Measurements from ENCODE around the gene INHBA.

INHBA gene

DNA sequence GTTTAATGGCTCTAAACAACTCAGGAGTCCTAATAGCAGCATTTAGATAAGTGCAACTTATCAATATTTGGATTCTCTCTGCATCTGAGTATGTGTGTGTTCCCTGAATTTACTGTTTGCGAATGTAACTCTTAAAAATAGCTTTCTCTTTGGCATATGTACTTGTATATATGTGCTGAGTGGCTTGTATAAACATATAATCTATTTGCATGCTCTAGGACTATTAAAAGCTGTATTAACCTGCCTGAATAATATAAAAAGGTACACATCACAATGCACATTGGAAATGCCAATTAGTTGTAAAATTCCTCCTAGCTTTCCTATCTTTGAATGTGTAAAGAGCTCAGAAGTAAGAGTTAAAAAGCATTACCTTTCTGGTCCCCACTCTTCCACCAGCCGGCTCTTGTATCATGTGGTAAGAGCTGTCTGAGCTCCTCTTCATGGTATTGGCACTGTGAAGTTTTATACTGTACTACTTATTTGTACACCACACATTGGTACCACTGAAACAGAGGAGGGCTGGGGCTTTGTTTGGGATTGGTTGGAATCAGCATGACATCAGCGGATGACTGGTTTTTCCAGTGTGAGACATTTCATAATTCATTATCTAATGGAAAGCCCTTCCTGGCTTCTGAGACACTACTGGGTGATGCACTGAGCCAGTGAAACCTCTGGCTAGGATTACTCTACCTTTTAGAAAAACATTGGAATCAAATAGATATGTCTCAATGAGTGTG, at the start of gene INHBA:
INHBA (minus strand) TSS at position 456 of the 737 bp plus-strand sequence. CDS start 2,716 bp downstream, outside the sequence.
- DNase-seq, result no peak

- no peak for DNase-seq
Measured at GRCh38 chr7:41752615-41753014, 49.7 kb upstream of the INHBA start.

DNA sequence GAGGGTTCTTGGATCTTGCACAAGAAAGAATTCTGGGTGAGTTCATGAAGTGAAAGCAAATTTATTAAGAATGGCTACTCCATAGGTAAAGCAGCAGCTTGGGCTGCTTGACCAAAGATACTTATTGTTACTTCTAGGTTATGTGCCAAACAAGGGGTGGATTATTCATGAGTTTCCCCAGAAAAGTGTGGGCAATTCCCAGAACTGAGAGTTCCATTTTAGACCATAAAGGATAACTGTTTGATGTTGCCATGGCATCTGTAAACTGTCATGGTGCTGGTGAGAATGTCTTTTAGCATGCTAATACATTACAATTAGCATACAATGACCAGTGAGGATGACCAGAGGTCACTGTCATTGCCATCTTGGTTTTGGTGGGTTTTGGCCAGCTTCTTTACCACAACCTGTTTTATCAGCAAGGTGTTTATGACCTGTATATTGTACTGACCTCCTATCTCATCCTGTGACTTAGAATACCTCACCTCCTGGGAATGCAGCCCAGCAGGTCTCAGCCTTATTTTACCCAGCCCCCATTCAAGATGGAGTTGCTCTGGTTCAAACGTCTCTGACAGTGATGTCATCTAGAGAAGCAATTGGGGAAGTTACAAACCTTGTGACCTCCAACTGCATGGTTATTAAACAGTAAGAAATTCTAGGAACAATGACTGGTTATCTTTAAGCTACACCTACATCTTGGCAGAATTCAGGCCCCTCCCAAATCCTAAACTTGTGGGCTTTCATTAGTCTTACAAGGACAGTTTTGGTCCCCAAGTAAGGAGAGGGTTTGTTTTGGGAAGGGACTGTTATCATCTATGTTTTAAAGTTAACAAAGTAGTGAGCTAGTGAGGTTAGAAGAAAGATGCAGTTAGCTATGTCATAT, 48.0 kb upstream of the INHBA start:
- no peak for DNase-seq

DNA sequence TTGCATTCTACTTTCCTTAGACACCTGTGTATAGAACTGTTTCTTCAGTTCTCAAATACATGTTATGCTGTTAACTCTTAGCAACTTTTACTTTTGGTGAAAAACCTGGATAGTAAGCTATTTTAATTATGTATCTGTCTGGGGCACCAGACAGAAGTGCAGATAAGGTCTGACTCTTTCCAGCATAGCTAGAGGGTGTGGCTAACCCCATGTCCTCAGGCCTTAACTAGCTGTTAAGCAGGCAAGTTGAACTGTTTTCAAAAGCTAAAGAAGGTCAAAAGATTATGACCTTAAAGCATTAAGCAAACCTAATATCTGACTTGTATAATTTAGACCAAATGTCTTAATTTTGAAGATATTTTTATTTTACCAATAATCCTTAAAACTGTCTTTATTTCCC, 45.1 kb upstream of the INHBA start:
- DNase-seq, result no peak

DNA sequence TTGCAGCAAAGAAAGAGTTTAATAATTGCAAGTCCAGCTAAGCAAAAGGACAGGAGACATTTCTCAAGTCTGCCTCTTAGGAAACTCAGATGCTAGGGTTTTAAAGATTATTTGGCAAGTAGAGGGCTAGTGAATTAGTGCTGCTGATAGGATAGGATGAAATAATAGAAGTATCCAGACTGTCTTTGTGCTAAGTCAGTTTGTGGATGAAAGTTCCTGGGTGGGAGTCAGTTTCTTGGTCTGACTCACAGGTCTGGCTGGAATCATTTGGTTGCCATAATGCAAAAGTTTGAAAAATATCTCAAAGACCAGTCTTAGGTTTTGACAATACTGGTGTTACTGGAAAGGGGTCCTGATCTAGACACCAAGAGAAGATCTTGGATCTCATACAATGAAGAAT, 42.6 kb upstream of the INHBA start:
- DNase-seq, result no peak

DNA sequence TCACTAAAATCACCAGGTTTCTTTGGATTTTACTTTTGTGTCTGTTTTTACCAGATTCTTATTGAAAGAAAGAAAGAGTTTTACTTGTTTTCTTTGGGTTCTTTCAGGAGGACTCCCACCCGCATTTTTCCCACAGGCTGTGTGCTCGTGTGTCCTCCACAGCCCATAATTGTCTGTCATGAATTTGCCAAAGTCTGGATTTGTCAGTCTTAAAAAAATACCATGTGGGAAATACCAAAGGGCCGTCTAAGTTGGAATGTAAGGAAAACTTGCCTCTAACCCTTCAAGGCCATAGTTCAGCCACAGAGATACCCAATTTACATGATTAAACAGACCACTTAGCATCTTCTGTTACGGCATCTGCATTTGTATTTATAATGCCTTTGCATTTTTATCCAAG, 41.3 kb upstream of the INHBA start:
- no peak for DNase-seq

- DNase-seq, result no peak
Measured at GRCh38 chr7:41742401-41743020, 39.6 kb upstream of the INHBA start.

DNA sequence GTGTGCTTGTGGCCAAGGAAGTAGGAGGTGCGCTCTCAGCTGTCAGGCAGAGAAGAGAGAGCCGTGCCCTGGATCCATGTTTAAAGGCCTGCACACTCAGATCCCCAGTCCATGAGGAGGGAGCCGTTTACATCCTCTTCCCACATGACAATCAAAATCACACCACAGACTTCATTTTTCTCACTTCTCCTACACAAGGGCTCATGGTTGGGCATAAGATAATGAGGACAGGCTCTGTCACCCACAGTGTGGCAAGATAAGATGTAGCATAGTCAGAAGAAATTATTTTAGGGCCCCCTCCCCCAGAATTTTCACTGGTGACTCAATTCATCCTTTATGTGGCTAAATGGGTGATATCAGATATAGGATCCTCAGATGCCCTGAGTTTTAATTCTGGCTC, 35.9 kb upstream of the INHBA start:
- DNase-seq, result no peak

DNA sequence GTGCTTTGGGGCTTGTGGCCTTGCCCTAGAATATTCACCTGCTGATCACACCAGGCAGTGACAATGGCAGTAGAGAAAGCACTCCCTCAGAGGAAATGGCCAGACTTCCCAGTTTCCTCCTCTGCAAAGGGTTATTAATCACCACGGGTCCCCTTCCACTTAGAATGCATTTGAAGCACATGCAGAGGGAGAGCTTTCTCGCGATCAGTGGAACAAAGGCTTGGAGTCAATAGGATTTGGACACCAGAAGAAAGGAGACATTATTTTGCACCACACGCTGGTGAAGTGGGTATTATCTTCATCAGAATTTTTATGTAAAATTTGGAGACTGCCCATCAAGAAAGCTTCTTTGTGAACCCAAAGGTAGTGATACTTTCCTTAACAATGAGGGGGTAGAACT, 35.4 kb upstream of the INHBA start:
- no peak for DNase-seq

GRCh38 chr7:41735206-41735605, 32.3 kb upstream of the INHBA start:
- DNase-seq, result no peak

- no peak for DNase-seq
Measured at GRCh38 chr7:41732843-41733306, 30.0 kb upstream of the INHBA start.

- no peak for DNase-seq
Measured at GRCh38 chr7:41732436-41732785, 29.5 kb upstream of the INHBA start.

DNA sequence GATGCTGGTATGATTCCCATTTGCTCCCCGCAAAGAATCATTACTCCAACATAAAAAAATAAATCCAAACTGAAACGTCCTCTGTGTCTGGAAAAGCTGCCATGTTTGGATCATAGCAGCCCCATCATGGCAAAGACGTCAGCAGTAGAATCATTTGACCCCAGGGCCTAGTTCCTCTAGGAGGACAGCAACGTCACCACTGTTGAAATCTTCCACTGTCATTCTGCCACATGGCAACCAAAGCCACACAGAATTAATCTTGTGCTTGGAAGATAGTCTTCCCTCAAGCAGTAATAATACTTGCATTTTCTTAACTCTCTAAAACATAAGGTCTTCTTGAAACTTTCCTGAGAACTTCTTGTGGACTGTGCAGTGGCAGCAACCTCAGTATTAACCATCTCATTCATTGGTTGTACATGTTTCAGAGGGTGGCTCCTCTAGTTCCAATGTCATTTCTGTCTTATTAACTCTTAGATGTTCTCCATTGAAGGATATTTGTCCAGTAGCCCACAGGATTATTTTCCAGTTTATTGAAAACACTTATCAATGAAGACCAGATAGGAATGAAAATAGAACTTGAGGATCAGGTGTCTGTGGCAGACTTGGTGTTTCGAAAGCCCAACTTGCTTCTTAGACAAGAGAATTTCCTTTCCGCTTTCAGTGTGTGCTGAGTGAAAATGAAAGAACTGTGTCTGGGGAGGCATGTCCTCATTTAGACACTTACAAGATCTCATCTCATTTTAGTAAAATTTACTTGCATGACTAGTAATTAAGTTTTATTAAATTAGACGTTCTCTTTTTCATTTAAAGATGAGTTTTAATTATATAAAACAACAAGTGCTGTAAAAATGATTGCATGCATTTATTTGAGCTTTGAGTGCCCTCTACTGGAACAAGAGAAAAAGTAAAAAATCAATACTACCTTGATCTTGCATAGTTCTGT, 28.9 kb upstream of the INHBA start:
- no peak for DNase-seq

- no peak for DNase-seq
Measured at GRCh38 chr7:41730668-41731067, 27.8 kb upstream of the INHBA start.

DNA sequence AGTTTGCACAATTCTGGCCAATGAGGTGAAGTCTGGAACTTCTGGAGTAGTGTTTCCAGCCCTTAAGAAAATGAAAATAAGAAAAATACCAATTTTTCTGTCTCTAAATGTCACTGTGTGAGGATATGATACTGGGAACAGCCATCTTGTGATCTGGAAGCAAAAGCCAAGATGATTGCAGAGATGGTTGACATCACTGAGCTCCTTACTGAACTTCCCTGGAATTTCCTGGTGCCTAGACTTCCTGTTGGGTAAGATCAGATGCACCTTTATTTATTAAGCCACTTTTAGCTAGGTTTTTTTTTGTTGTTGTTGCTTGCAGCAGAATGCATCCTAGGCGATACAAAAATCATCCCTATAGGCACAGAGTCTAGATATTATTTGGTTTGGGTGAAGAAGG, 27.3 kb upstream of the INHBA start:
- no peak for DNase-seq

DNA sequence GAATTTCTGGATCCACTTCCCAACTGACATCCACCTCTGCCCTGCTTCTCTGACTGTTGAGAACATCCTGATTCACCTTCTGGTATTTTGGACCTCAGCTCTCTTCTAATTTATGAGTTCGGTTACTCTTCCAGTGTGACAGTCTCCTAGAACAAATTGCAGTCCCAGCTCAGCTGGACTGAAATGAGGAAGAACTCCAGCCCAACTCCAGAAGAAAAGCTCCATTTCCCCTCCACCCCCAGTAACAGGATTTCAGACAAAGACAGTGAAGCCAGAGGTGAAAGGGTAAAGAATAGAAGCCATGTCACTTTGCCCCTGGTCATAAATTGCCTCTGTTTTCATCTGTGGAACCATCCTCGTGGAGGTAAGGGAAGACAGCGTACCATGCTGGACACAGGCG, 26.2 kb upstream of the INHBA start:
- DNase-seq, result no peak

GRCh38 chr7:41725013-41725412, 22.1 kb upstream of the INHBA start:
- DNase-seq, result no peak

GRCh38 chr7:41720886-41721285, 18.0 kb upstream of the INHBA start:
- DNase-seq, result no peak

- no peak for DNase-seq
Measured at GRCh38 chr7:41720046-41720445, 17.2 kb upstream of the INHBA start.

DNA sequence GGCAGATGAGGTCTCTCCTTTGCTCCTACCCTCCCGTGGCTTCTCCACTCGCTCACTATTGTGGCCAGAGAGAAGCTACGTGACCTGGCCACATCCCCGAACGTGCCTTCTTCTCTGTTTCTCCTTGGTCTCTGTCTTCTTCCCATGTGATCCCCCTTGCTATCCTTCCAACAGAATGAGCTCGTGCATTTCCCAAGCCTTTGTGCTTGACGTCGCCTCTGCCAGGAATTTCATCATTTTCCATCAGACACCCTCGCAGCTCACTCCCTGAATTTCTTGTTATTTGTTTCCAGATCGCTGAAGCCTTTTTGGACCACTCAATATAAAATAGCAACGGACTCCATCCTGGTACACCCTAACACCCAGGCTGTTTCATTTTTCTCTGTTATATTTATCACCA, 13.8 kb upstream of the INHBA start:
- no peak for DNase-seq

- no peak for DNase-seq
Measured at GRCh38 chr7:41715000-41715399, 12.1 kb upstream of the INHBA start.

DNA sequence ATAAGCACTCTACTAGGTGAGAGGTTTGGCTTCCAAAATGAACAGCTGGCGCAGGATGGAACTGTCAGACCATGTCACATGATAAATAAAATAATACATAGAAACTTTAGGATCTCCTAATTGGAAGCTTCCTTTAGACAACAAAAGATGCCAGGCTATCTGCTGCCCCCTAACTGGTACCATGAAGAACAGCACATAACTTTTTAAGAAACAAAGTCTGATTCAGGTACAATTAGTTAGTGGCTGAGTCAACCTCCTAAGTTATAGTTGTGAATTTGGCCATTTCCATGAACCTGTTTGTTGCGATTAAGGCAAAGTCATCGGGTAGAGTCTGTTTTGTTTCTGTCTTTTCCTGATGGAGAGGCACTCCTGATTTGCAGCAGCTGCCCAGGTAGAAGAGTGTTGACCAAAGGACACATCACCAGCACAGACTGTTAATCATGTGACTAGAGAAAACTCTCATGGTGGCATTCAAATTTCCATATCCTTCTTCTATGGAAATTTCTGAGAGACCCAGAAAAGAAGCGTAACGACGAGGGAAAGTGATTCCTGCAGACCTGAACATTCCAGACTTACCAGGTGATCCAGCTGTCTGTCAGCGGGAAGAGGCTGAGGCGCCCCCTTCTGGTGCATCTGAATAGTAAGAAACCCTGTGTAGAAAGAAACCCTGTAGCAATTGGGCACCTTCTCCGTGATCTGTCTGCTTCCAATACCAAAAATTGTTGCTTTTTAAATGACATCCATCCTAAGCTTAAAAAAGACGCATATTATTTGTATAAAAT, 8.6 kb upstream of the INHBA start:
- DNase-seq, result no peak
